Activated CD8-positive, alpha-beta memory T cell treated with anti-CD3 and anti-CD28 coated beads, Interleukin-2, amount 50 U/mL, for 1 hour (primary cell): Measurements from ENCODE around the gene HOXC9.

Source experiments
- DNase-seq: peaks from one replicate; pipeline ENCODE4 v3.0.0-alpha.2; 2020; ENCODE audit errors: extremely low read depth

Gene HOXC9

GRCh38 chr12:54028314-54029201 lies 28.6 kb downstream of the HOXC9 start, which contains the start of gene HOXC6:
HOXC6 (plus strand) TSS chr12:54028440; CDS start chr12:54028522, 82 bp downstream.
- no peak for DNase-seq

DNA sequence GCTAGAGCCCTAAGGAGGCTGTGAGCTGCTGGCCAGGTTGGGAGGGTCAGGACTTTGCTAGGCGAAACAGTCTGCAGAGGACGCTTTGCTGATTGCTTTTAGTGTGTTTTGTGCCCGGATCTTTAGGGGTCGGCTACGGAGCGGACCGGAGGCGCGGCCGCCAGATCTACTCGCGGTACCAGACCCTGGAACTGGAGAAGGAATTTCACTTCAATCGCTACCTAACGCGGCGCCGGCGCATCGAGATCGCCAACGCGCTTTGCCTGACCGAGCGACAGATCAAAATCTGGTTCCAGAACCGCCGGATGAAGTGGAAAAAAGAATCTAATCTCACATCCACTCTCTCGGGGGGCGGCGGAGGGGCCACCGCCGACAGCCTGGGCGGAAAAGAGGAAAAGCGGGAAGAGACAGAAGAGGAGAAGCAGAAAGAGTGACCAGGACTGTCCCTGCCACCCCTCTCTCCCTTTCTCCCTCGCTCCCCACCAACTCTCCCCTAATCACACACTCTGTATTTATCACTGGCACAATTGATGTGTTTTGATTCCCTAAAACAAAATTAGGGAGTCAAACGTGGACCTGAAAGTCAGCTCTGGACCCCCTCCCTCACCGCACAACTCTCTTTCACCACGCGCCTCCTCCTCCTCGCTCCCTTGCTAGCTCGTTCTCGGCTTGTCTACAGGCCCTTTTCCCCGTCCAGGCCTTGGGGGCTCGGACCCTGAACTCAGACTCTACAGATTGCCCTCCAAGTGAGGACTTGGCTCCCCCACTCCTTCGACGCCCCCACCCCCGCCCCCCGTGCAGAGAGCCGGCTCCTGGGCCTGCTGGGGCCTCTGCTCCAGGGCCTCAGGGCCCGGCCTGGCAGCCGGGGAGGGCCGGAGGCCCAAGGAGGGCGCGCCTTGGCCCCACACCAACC lies 29.8 kb downstream of the HOXC9 start:
- DNase-seq, result no peak

DNA sequence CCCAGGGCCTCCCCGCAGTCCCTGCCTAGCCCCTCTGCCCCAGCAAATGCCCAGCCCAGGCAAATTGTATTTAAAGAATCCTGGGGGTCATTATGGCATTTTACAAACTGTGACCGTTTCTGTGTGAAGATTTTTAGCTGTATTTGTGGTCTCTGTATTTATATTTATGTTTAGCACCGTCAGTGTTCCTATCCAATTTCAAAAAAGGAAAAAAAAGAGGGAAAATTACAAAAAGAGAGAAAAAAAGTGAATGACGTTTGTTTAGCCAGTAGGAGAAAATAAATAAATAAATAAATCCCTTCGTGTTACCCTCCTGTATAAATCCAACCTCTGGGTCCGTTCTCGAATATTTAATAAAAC lies 30.5 kb downstream of the HOXC9 start:
- DNase-seq, result no peak

- DNase-seq, result no peak
Observed at GRCh38 chr12:54030889-54031471, 31.0 kb downstream of the HOXC9 start.

DNA sequence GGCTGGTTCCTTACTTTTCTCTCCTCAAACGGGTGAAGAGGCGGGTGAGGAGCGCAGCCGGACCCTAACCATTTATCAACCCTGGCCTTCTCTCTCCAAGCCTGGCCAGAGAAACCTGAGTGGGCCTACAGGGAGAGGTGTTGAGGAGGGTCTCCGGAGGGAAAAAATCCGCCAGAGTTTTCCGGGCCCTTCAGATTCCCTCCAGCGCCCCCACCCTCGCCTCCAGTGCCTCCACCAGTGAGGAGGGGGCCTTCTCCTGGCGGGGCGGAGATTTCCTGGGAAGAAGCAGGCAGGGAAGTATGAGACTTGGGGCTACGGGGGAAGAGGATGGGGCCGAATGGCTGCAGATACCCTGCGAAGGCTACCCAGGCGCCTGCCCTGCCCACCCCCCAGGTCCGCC lies 31.5 kb downstream of the HOXC9 start:
- no peak for DNase-seq

- no peak for DNase-seq
Observed at GRCh38 chr12:54032086-54032619, 32.2 kb downstream of the HOXC9 start.

DNA sequence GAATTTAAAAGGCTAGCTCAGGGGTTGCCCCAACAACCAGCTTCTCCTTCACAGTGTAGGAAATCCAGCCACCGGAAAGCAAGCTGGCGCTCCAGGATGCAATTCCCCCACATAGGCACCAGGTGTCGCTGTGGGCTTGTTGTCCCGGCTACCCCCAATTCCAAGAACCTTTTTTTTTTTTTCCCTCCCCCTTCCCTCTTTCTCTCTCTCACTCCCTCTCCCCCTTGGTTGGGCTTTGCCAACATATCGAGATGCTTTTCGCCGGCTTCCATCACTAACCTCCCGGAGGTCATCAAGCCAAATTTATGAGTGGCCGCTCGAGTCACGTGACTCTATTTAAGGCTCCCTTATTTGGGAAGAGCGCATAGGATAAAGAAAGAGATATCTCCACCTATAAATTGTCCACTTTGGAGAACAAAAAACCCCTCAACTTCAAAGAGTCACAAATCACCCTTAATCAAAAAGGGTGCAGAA lies 32.7 kb downstream of the HOXC9 start, which contains the start of gene HOXC5:
Gene HOXC5 (plus strand): TSS at position 424 of the 474 bp plus-strand sequence. CDS start 73 bp downstream, outside the sequence.
- no peak for DNase-seq

DNA sequence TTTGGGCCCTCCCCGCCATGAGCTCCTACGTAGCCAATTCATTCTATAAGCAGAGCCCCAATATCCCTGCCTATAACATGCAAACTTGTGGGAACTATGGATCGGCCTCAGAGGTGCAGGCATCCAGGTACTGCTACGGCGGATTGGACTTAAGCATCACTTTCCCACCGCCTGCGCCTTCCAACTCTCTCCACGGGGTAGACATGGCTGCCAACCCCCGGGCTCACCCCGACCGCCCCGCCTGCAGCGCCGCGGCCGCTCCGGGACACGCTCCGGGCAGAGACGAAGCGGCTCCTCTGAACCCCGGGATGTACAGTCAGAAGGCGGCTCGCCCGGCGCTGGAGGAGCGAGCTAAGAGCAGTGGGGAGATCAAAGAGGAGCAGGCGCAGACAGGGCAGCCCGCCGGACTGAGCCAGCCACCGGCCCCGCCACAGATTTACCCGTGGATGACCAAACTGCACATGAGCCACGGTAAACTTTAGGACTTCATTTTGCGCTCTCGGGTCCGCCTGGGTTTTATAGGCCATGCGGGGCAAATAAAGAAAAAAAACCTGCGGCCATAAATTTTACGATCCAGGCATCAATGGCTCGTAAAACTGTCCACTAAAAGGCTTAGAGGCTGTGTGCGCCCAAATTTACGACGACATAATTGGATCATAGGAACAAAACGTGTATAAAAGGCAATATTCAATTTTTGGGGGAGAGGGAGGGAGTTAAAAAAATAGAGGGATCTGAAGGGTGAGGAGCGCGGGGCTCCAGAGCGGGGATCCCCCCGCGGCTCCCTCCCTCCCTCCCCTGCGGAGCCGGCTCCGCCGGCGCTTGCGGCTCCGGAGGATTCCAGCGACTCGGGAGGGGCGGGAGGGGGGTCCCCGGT lies 33.4 kb downstream of the HOXC9 start:
- no peak for DNase-seq

DNA sequence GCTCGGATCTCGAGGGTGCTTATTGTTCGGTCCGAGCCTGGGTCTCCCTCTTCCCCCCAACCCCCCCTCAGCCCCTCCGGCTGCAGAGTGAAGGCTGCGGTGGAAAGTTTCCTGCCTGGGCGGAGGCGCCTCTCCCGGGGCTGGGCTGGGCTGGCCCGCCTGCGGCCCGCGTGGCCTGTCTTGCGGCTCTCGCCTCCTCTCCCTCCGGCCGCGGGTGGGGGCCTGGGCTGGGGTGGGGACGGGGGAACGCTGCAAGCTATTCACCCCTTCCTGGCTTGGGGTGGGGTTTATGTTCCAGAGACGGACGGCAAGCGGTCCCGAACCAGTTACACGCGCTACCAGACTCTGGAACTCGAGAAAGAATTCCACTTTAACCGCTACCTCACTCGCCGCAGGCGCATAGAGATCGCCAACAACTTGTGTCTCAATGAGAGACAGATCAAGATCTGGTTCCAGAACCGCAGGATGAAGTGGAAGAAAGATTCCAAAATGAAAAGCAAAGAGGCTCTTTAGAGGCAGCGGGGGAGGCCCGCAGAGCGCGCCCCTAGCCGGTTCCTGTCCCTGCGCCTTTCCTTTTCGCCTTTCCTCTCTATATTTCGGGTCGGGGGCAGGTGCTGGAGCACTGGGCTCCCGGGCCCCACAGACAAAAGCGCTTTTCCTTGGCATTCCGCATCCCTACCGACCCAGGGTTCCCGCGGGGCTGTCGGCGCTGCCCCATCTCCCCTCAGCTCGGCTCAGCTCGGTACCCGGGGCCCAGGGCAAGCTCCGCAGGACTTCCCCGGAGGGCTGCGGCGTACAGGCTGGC lies 34.2 kb downstream of the HOXC9 start:
- DNase-seq, result no peak

- no peak for DNase-seq
Observed at GRCh38 chr12:54034785-54035310, 34.9 kb downstream of the HOXC9 start.

GRCh38 chr12:54035568-54036264 lies 35.8 kb downstream of the HOXC9 start:
- no peak for DNase-seq

- DNase-seq, result no peak
Observed at GRCh38 chr12:54036620-54037359, 36.8 kb downstream of the HOXC9 start.

DNA sequence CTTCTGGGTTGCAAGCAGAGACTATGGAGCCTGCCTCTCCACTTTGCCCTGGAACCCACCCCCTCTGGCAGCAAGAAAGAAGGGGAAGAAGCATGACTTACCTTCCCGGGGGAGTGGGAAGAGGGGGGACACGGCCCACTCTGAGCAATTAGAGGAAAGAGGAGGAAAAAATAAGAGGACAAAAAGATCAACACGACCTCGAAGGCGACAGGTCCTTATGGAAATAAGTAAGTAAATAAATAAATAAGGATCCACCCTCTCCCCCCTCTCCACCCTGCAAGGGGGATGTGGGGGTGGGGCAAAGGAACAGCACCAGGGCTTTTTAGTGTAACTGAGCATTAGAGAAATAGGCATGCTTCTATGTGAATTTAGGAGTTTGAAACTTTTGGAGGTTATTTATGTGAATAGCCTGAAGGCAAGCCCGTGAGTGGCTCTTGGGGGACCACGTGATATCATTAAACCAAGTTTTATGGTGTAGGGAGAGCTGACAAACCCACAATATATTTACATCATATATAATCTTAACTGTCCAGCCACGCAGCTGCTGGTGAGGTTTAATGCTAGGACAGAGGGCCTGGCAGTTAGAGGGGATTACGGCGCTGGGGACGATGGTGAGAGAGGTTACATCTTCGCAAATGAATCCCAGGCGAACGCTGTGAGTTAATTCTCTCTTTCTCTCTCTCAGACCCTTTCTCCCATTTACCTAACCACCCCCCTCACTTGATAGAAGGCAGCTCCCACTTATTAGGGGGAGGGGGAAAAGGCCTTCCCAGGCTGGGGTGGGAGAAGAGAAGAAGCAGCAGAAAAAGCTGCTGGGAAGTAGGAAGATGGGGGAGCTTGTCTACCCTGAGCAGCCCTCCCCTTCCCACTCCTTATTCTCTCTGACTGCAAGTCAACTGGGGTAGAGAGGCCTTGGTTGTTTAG lies 37.7 kb downstream of the HOXC9 start:
- DNase-seq, result no peak

- no peak for DNase-seq
Observed at GRCh38 chr12:54038284-54038870, 38.4 kb downstream of the HOXC9 start.

- DNase-seq, result no peak
Observed at GRCh38 chr12:54038871-54039414, 39.0 kb downstream of the HOXC9 start.

DNA sequence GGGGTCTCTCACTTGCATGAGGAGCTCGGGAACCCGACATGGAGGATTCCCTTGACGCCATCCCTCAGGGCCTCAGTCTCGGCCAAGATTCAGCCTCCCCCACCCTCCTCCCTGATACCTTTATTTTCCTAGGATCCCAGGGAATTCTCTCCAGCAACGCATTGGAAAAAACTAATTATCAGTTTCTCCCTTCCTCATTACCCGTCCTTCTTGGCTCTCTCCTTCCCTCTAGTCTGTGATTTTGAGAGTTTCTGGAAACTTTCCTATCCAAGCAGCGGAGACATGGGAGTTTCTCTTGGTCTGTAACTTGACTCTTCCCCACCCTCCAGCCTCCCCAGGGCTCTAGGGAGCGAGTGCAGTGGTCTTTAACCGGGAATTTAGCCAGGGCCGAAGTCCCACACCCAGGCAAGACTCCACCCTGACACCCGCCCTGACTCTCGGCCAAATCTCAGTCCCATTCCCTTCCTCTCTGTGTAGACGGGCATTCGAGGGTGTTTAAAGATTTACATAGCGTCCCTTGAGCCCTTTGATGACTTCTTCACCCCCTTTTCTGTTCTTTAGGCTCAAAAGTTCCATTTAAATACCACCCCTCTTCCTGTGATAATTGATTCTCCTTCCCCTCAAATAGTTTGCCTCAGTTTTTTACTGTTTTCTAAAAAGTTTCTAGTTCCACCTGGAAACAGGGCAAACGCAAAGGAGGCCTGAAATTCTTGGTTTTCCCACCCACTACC lies 39.6 kb downstream of the HOXC9 start:
- DNase-seq, result no peak
